Nephron (organoid): ENCODE data around the gene SORBS1.
A peak's percentile ranks its signal among the peaks of the same experiment; 100 is the strongest.

ENCODE experiments used
- H3K27ac Mint-ChIP-seq, 3 experiments: 2 replicates each; pipeline ENCODE4 v1.8.0; 2020; ENCODE audit warnings: mixed read lengths in 3 of 3, mild to moderate bottlenecking in 2 of 3, moderate library complexity in 1 of 3
- H3K27me3 Mint-ChIP-seq: 2 replicates; pipeline ENCODE4 v1.8.0; 2021; ENCODE audit warnings: low read depth, mild to moderate bottlenecking, moderate library complexity, mixed read lengths
- H3K36me3 Mint-ChIP-seq: 2 replicates; pipeline ENCODE4 v1.8.0; 2020; ENCODE audit warnings: low read depth, mixed read lengths
- H3K4me1 Mint-ChIP-seq: 2 replicates; pipeline ENCODE4 v1.8.0; 2020; ENCODE audit warnings: mixed read lengths
- H3K4me3 Mint-ChIP-seq, 3 experiments: 2 replicates each; pipeline ENCODE4 v1.8.0; 2020; ENCODE audit warnings: mild to moderate bottlenecking in 3 of 3, mixed read lengths in 3 of 3, moderate library complexity in 2 of 3
- H3K9me3 Mint-ChIP-seq: 2 replicates; pipeline ENCODE4 v1.8.0; 2020; ENCODE audit warnings: mixed read lengths
- CTCF ChIP-seq, 3 experiments: fragments of 200-600 bp; sonication (generic); IDR thresholded peaks; one replicate each; pipeline ENCODE4 v1.5.0; 2021; ENCODE audit warnings: antibody characterized with exemption in 3 of 3; ENCODE audit not compliant: unreplicated experiment in 3 of 3

The SORBS1 gene

GRCh38 chr10:95401704-95402469 lies 159.3 kb downstream of the SORBS1 start:
- no peak overlapping the region for H3K27ac Mint-ChIP-seq
- H3K27me3 Mint-ChIP-seq = no peaks in the 10 kb centered on the region
- no peaks in the 10 kb centered on the region for H3K9me3 Mint-ChIP-seq
- H3K36me3 Mint-ChIP-seq = peaks cover 23% of the 10 kb centered on the region
- no peak for TF ChIP-seq CTCF (IDR thresholded peaks at IDR 0.05; ENCODE audit: unreplicated experiment in 3 of 3)
- H3K4me1 Mint-ChIP-seq = no peaks in the 10 kb centered on the region
- H3K4me3 Mint-ChIP-seq = no peak overlapping the region

GRCh38 chr10:95400787-95401186 lies 160.4 kb downstream of the SORBS1 start:
- Mint-ChIP-seq H3K4me1 (no peaks in the 10 kb centered on the region), H3K27ac (no peak overlapping the region), H3K4me3 (no peak overlapping the region), H3K9me3 (no peaks in the 10 kb centered on the region), H3K27me3 (no peaks in the 10 kb centered on the region), H3K36me3 (peaks cover 27% of the 10 kb centered on the region)
- no peak for TF ChIP-seq CTCF (IDR thresholded peaks at IDR 0.05; ENCODE audit: unreplicated experiment in 3 of 3)

- no peak for TF ChIP-seq CTCF (IDR thresholded peaks at IDR 0.05; ENCODE audit: unreplicated experiment in 3 of 3)
- Mint-ChIP-seq H3K36me3 (peaks cover 31% of the 10 kb centered on the region), H3K27ac (peak overlapping the region in 2 of 3 experiments; percentile 20 to 71), H3K9me3 (no peaks in the 10 kb centered on the region), H3K27me3 (no peaks in the 10 kb centered on the region), H3K4me3 (no peak overlapping the region), H3K4me1 (no peaks in the 10 kb centered on the region)
Observed at GRCh38 chr10:95399183-95399582, 162.0 kb downstream of the SORBS1 start.

- Mint-ChIP-seq H3K4me1 (no peaks in the 10 kb centered on the region), H3K27me3 (no peaks in the 10 kb centered on the region), H3K36me3 (peaks cover 28% of the 10 kb centered on the region), H3K9me3 (no peaks in the 10 kb centered on the region), H3K27ac (no peak overlapping the region), H3K4me3 (no peak overlapping the region)
- no peak for TF ChIP-seq CTCF (IDR thresholded peaks at IDR 0.05; ENCODE audit: unreplicated experiment in 3 of 3)
Observed at GRCh38 chr10:95397747-95398146, 163.4 kb downstream of the SORBS1 start.

- H3K27me3 Mint-ChIP-seq = no peaks in the 10 kb centered on the region
- TF ChIP-seq CTCF (IDR thresholded peaks at IDR 0.05; ENCODE audit: unreplicated experiment in 3 of 3) = no peak
- no peak overlapping the region for H3K27ac Mint-ChIP-seq
- H3K36me3 Mint-ChIP-seq = peaks cover 30% of the 10 kb centered on the region
- H3K9me3 Mint-ChIP-seq = no peaks in the 10 kb centered on the region
- peaks cover 13% of the 10 kb centered on the region for H3K4me1 Mint-ChIP-seq
- no peak overlapping the region for H3K4me3 Mint-ChIP-seq
Observed at GRCh38 chr10:95395947-95396449, 165.2 kb downstream of the SORBS1 start.
